Heart left ventricle (tissue), 13 donors: ENCODE data around the gene MAPK8.

Experiments
- POLR2A ChIP-seq, 2 donors: fragments of 450-650 bp; IDR thresholded peaks; one replicate each; pipeline ENCODE4 v1.6.1; 2017; ENCODE audit warnings: antibody characterized with exemption in 2 of 2, mild to moderate bottlenecking in 2 of 2, moderate library complexity in 2 of 2
- TF ChIP-seq, protein P1 (sequence below), 12 donors: fragments of 200-600 bp; sonication (generic) in 4 of 12; IDR thresholded peaks; one replicate each; pipeline versions ENCODE4 v1.5.0 to v1.8.0; 2018 to 2022; ENCODE audit warnings: antibody characterized with exemption in 12 of 12, mild to moderate bottlenecking in 5 of 12
- donor health status: ischemic (EF 13 %, LVEDD 7.1; RV severe dilation, severe dysfunction).
- donor health status: DM: no; HTN: yes; CAD: no.
- donor health status: DM: no; HTN: no; CAD: no.
- donor health status: ischemic (EF 25% LVEDD 6.9; RV normal size, moderate dysfunction).
- donor health status: ischemic (EF 25% LVEDD 5.7; RV mildly dilated, moderate dysfunction).
- donor health status: ischemic (EF 35%, LVEDD 5.7; RV mildly dilated, moderate dysfunction).
- donor health status: nonischemic (EF 11% LVEDD 7.7; RV severe dilation, severe dysfunction).
- donor health status: DM: yes; HTN: yes; CAD: no.
- donor health status: PGD.
- donor health status: ischemic (EF 29% LVEDD 5.4; RV normal size, mild dysfunction).
- donor health status: nonischemic (EF 23%, LVEDD 6.1; RV moderate dilation, normal function).

DNA sequence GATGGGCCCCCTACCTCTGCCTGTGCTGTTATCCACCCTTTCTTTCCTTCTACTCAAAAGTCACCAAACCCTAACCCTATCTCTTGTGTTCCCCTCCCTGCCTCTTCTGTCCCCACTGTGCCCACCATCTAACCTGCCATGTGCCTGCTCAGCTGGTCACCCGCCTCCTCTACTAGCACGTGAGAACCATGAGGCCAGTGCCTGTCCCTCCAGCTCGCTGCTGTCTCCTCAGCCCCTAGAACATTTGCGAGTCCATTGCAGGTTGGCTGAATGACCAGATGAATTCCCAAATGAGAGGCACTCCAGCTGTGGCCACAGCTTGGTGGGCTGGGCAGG lies 169.4 kb downstream of the MAPK8 start:
- TF ChIP-seq, protein P1, sequence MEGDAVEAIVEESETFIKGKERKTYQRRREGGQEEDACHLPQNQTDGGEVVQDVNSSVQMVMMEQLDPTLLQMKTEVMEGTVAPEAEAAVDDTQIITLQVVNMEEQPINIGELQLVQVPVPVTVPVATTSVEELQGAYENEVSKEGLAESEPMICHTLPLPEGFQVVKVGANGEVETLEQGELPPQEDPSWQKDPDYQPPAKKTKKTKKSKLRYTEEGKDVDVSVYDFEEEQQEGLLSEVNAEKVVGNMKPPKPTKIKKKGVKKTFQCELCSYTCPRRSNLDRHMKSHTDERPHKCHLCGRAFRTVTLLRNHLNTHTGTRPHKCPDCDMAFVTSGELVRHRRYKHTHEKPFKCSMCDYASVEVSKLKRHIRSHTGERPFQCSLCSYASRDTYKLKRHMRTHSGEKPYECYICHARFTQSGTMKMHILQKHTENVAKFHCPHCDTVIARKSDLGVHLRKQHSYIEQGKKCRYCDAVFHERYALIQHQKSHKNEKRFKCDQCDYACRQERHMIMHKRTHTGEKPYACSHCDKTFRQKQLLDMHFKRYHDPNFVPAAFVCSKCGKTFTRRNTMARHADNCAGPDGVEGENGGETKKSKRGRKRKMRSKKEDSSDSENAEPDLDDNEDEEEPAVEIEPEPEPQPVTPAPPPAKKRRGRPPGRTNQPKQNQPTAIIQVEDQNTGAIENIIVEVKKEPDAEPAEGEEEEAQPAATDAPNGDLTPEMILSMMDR (IDR thresholded peaks at IDR 0.05) = no peak
- TF ChIP-seq POLR2A (IDR thresholded peaks at IDR 0.05) = no peak
